H9 (cell line): Measurements from ENCODE around the gene NECAB2. TPM values are rescaled to one million over a fixed set of nuclear protein-coding genes. Genes with fewer than 3 reads are reported as not detected.

ENCODE experiments used
- DNase-seq: peaks from one replicate; pipeline ENCODE4 v3.0.0-alpha.2; 2017
- H2AFZ ChIP-seq: one replicate; pipeline ENCODE4 v1.6.1; 2013; ENCODE audit warnings: mild to moderate bottlenecking, low read length, control low read depth, moderate library complexity
- H2AK5ac ChIP-seq: 2 replicates; pipeline ENCODE4 v1.6.1; 2013; ENCODE audit warnings: low read length, control low read depth, mixed read lengths; ENCODE audit not compliant: insufficient read length
- H2BK120ac ChIP-seq: one replicate; pipeline ENCODE4 v1.6.1; 2013; ENCODE audit warnings: low read depth, mild to moderate bottlenecking, low read length, control low read depth, inconsistent platforms; ENCODE audit not compliant: poor library complexity, severe bottlenecking
- H2BK12ac ChIP-seq: 2 replicates; pipeline ENCODE4 v1.6.1; 2013; ENCODE audit warnings: low read length, control low read depth, mixed read lengths, low read depth; ENCODE audit not compliant: insufficient read length
- H2BK15ac ChIP-seq: 2 replicates; pipeline ENCODE4 v1.6.1; 2013; ENCODE audit warnings: low read depth, low read length, control low read depth
- H2BK20ac ChIP-seq: one replicate; pipeline ENCODE4 v1.6.1; 2013; ENCODE audit warnings: low read depth, mild to moderate bottlenecking, low read length, control low read depth, inconsistent platforms; ENCODE audit not compliant: poor library complexity, severe bottlenecking
- H2BK5ac ChIP-seq: 2 replicates; pipeline ENCODE4 v1.6.1; 2013; ENCODE audit warnings: low read length, control low read depth, mixed read lengths; ENCODE audit not compliant: insufficient read length
- H3K14ac ChIP-seq: 2 replicates; pipeline ENCODE4 v1.6.1; 2013; ENCODE audit warnings: low read length, control low read depth; ENCODE audit not compliant: insufficient read depth
- H3K18ac ChIP-seq: 2 replicates; pipeline ENCODE4 v1.6.1; 2013; ENCODE audit warnings: low read depth, mild to moderate bottlenecking, mixed read lengths, low read length, control low read depth; ENCODE audit not compliant: insufficient read length
- H3K23ac ChIP-seq: 2 replicates; pipeline ENCODE4 v1.6.1; 2013; ENCODE audit warnings: low read length, control low read depth, mixed read lengths, low read depth; ENCODE audit not compliant: insufficient read length
- H3K23me2 ChIP-seq: 2 replicates; pipeline ENCODE4 v1.6.1; 2013; ENCODE audit warnings: low read depth, mild to moderate bottlenecking, mixed read lengths, low read length, control low read depth; ENCODE audit not compliant: insufficient read length, poor library complexity, severe bottlenecking
- H3K27ac ChIP-seq: 2 replicates; pipeline ENCODE4 v1.5.1; 2013; ENCODE audit warnings: low read length, control low read depth, mixed read lengths, low read depth; ENCODE audit not compliant: insufficient read length
- H3K27me3 ChIP-seq: 2 replicates; pipeline ENCODE4 v1.6.1; 2013; ENCODE audit warnings: low read length, control low read depth, inconsistent platforms; ENCODE audit not compliant: insufficient read depth
- H3K4ac ChIP-seq: 2 replicates; pipeline ENCODE4 v1.6.1; 2013; ENCODE audit warnings: low read depth, mild to moderate bottlenecking, control low read depth, inconsistent platforms, low read length, moderate library complexity
- H3K4me1 ChIP-seq: 2 replicates; pipeline ENCODE4 v1.6.1; 2013; ENCODE audit warnings: low read length, control low read depth, inconsistent platforms; ENCODE audit not compliant: insufficient read depth
- H3K4me2 ChIP-seq: 2 replicates; pipeline ENCODE4 v1.6.1; 2013; ENCODE audit warnings: low read length, control low read depth, mixed read lengths; ENCODE audit not compliant: insufficient read length, insufficient read depth
- H3K56ac ChIP-seq: 2 replicates; pipeline ENCODE4 v1.6.1; 2013; ENCODE audit warnings: low read depth, mild to moderate bottlenecking, mixed read lengths, low read length, control low read depth; ENCODE audit not compliant: insufficient read length
- H3K79me1 ChIP-seq: 2 replicates; pipeline ENCODE4 v1.6.1; 2013; ENCODE audit warnings: low read depth, mild to moderate bottlenecking, moderate library complexity, low read length, control low read depth, inconsistent platforms; ENCODE audit not compliant: insufficient read depth, poor library complexity, severe bottlenecking
- H3K79me2 ChIP-seq: 2 replicates; pipeline ENCODE4 v1.6.1; 2013; ENCODE audit warnings: low read length, control low read depth, inconsistent platforms; ENCODE audit not compliant: insufficient read depth
- H3K9ac ChIP-seq: 2 replicates; pipeline ENCODE4 v1.6.1; 2013; ENCODE audit warnings: low read length, control low read depth, mixed read lengths; ENCODE audit not compliant: insufficient read length; ENCODE audit errors: extremely low read depth
- H3K9me3 ChIP-seq: one replicate; pipeline ENCODE4 v1.6.1; 2013; ENCODE audit warnings: low read depth, low read length, inconsistent platforms; ENCODE audit not compliant: control insufficient read depth
- H3T11ph ChIP-seq: one replicate; pipeline ENCODE4 v1.6.1; 2013; ENCODE audit warnings: mild to moderate bottlenecking, low read length, control low read depth, inconsistent platforms
- H4K20me1 ChIP-seq: one replicate; pipeline ENCODE4 v1.6.1; 2013; ENCODE audit not compliant: control insufficient read depth, insufficient read length, insufficient read depth
- H4K5ac ChIP-seq: 2 replicates; pipeline ENCODE4 v1.6.1; 2013; ENCODE audit warnings: low read depth, mild to moderate bottlenecking, mixed read lengths, low read length, control low read depth; ENCODE audit not compliant: insufficient read length
- H4K8ac ChIP-seq: replicated peaks from 2 replicates; pipeline ENCODE4 v1.6.1; 2013; ENCODE audit warnings: low read length, control low read depth, mixed read lengths, low read depth; ENCODE audit not compliant: insufficient read length
- H4K91ac ChIP-seq: 2 replicates; pipeline ENCODE4 v1.6.1; 2013; ENCODE audit warnings: low read depth, mild to moderate bottlenecking, moderate library complexity, mixed read lengths, low read length, control low read depth; ENCODE audit not compliant: insufficient read length
- H3K27ac Mint-ChIP-seq, 3 experiments: 2 replicates in 2 of 3; 3 replicates in 1 of 3; pipeline ENCODE4 v1.8.0; 2020 to 2021; ENCODE audit warnings: mixed read lengths in 3 of 3, mild to moderate bottlenecking in 1 of 3, moderate library complexity in 1 of 3
- H3K27me3 Mint-ChIP-seq: 2 replicates; pipeline ENCODE4 v1.8.0; 2021; ENCODE audit warnings: low read depth, mild to moderate bottlenecking, moderate library complexity, mixed read lengths
- H3K36me3 Mint-ChIP-seq, 3 experiments: 2 replicates in 2 of 3; 3 replicates in 1 of 3; pipeline ENCODE4 v1.8.0; 2020 to 2021; ENCODE audit warnings: low read depth in 3 of 3, mixed read lengths in 3 of 3; ENCODE audit not compliant: insufficient read depth in 1 of 3
- H3K4me1 Mint-ChIP-seq, 2 experiments: 2 replicates each; pipeline ENCODE4 v1.8.0; 2020; ENCODE audit warnings: mixed read lengths in 2 of 2
- H3K4me3 Mint-ChIP-seq, 2 experiments: 2 replicates in 1 of 2; 3 replicates in 1 of 2; pipeline ENCODE4 v1.8.0; 2020 to 2021; ENCODE audit warnings: mild to moderate bottlenecking in 2 of 2, mixed read lengths in 2 of 2, moderate library complexity in 1 of 2
- H3K9me3 Mint-ChIP-seq, 2 experiments: 2 replicates in 1 of 2; 3 replicates in 1 of 2; pipeline ENCODE4 v1.8.0; 2020; ENCODE audit warnings: mild to moderate bottlenecking in 2 of 2, mixed read lengths in 2 of 2, moderate library complexity in 1 of 2
- WGBS: extraction: QIAGEN DNeasy Blood & Tissue Kit; methylation state at CpG from one replicate; pipeline ENCODE4 v1.1.7; 2013; ENCODE audit warnings: missing lambda C conversion rate, low lambda C conversion rate, mixed read lengths; ENCODE audit not compliant: insufficient read length; ENCODE audit errors: extremely low coverage; 5-methylcytosine and 5-hydroxymethylcytosine counted together
- total RNA-seq: library from RNA; stranded (reverse); gene quantifications from 2 replicates; pipeline ENCODE4 v1.2.1, GENCODE V29; 2021
- TF ChIP-seq, protein P1 (sequence below): fragments of 200-600 bp; sonication (generic); conservative IDR thresholded peaks from 3 replicates; pipeline ENCODE4 v1.8.0; 2021; ENCODE audit warnings: antibody characterized with exemption, mild to moderate bottlenecking

NECAB2 gene
- total RNA-seq, 1 experiment from 2014 or later: 12.6 TPM

DNA sequence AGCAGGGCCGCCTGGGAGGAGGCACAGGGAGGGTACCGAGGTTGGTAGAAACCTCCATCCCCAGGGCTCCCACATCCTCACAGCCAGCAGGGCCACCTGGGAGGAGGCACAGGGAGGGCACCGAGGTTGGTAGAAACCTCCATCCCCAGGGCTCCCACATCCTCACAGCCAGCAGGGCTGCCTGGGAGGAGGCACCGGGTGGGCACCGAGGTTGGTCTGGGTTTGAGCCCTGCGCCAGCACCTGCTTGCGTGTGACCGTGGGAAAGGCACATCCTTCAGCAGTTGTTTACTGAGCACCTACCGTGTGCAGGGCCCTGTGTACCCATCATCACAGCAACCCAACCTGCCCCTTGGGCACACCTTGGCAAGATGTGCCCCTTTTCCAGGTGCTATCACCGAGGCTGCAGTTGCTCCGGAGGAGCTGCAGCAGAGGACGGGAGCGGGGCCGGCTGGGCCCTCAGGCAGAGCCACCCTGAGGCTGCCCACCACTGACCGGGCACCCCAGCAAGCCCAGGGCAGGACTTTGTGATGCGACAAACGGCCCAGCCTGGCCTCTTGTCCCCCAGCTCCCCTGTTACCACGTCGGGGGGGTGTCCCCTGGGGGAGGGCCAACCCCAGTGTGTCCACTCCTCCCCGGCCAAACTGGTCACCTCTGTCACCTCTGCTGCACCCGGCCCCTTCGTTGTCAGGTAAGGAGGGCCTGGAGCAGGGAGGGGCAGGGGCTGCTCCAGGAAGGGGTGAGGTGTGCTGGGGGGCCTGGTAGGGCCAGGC is 37.1 kb upstream of the NECAB2 start:
- Mint-ChIP-seq H3K36me3 (peaks cover 0 to 5% (median 3%) of the 10 kb centered on the region in 3 experiments; a peak in 5 of 7 replicates), H3K4me1 (peaks cover 10 to 17% of the 10 kb centered on the region in 2 experiments), H3K27me3 (peaks cover 7% of the 10 kb centered on the region), H3K4me3 (no peak overlapping the region), H3K9me3 (no peaks in the 10 kb centered on the region), H3K27ac (no peak overlapping the region)
- no CpG with 5 or more reads among the region's 22 CpGs for WGBS
- no peak overlapping the region for H4K8ac ChIP-seq
- H3K4ac ChIP-seq: no peak overlapping the region
- H3K23ac ChIP-seq: no peak overlapping the region
- DNase-seq: no peak
- no peak overlapping the region for H2AFZ ChIP-seq
- no peak overlapping the region for H3K56ac ChIP-seq
- no peak overlapping the region for H3K27ac ChIP-seq
- H4K20me1 ChIP-seq: no peaks in the 10 kb centered on the region
- no peak overlapping the region for H2BK15ac ChIP-seq
- H3K14ac ChIP-seq: no peak overlapping the region
- H3K9me3 ChIP-seq: no peaks in the 10 kb centered on the region
- H3T11ph ChIP-seq: no peak overlapping the region
- no peak overlapping the region for H2BK5ac ChIP-seq
- TF ChIP-seq, protein P1, sequence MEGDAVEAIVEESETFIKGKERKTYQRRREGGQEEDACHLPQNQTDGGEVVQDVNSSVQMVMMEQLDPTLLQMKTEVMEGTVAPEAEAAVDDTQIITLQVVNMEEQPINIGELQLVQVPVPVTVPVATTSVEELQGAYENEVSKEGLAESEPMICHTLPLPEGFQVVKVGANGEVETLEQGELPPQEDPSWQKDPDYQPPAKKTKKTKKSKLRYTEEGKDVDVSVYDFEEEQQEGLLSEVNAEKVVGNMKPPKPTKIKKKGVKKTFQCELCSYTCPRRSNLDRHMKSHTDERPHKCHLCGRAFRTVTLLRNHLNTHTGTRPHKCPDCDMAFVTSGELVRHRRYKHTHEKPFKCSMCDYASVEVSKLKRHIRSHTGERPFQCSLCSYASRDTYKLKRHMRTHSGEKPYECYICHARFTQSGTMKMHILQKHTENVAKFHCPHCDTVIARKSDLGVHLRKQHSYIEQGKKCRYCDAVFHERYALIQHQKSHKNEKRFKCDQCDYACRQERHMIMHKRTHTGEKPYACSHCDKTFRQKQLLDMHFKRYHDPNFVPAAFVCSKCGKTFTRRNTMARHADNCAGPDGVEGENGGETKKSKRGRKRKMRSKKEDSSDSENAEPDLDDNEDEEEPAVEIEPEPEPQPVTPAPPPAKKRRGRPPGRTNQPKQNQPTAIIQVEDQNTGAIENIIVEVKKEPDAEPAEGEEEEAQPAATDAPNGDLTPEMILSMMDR: no peak
- H2BK12ac ChIP-seq: no peak overlapping the region
- no peaks in the 10 kb centered on the region for H3K79me1 ChIP-seq
- H2BK20ac ChIP-seq: no peak overlapping the region
- no peaks in the 10 kb centered on the region for H3K27me3 ChIP-seq
- H4K5ac ChIP-seq: no peak overlapping the region
- no peak overlapping the region for H2BK120ac ChIP-seq
- H4K91ac ChIP-seq: no peak overlapping the region
- H3K4me2 ChIP-seq: no peak overlapping the region
- H3K9ac ChIP-seq: no peak overlapping the region
- H3K79me2 ChIP-seq: no peaks in the 10 kb centered on the region
- H3K18ac ChIP-seq: no peak overlapping the region
- no peak overlapping the region for H2AK5ac ChIP-seq
- no peaks in the 10 kb centered on the region for H3K4me1 ChIP-seq
- peaks cover 4% of the 10 kb centered on the region for H3K23me2 ChIP-seq
